ENCODE measurements around the gene KIAA1217.

The KIAA1217 gene

DNA sequence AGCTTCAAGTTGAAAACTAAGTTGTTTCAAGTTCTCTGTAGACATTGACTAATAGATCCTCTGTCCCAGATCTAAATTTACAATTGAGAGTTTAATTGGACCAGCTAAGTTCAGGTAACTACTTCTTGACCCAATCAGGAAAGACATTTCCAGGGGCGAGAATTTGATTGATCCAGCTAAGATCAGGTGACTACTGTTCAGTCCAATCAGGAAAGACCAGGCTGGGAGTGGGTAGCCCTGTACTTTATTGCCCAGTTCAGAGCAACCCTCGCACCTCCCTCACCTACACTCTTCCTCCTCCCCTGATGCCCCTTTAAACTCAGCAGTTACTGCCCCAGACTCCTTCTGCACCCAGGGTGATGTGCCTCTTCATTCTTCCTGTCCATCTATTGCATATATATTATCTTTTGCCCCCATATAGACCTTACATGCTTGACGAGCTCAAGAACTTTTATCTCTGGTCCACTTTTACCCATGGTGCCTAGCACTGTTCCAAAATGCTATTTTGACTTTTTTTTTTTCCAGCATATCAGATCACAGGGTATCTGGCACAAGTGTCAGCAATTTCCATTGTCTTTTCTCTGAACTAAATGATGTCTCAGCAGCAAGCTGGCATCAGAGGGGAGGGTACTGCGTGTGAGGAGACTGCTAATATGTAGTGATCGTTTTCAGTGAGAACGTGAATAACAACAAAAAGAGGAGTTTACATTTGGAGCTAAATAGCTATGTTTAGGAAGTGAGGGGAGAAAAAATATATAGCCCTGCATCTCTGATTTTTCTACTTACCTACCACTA, 169.4 kb downstream of the KIAA1217 start:
- no peak for DNase-seq

DNA sequence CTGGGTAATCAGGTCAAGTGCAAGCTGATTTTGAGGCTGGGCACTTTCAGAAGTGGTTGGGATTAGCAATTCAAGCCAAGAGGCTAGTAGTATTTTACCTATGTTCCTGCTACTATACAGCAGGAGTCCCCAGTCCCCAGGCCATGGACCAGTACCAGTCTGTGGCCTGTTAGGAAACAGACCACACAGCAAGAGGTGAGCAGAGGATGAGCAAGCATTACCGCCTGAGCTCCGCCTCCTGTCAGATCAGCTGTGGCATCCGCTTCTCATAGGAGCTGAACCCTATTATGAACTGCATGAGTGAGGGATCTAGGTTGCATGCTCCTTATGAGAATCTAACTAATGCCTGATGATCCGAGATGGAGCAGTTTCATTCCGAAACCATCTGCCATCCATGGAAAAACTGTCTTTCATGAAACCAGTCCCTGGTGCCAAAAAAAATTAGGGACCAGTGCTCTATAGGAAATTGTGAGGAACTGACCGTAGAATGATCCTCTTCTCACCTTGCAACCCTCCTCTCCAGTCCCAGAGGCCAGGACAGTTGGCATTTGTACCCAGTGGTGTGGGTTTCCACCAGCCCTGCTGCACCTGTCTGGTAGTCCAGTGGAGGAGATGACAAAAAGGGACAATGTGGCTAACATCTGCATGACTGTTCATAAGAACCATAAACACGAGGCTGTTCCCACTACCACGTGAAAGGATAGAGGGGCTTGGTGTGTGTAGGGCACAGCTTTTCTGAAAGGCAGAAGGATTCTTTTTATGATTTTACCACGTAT, 172.5 kb downstream of the KIAA1217 start:
- no peak for DNase-seq

DNA sequence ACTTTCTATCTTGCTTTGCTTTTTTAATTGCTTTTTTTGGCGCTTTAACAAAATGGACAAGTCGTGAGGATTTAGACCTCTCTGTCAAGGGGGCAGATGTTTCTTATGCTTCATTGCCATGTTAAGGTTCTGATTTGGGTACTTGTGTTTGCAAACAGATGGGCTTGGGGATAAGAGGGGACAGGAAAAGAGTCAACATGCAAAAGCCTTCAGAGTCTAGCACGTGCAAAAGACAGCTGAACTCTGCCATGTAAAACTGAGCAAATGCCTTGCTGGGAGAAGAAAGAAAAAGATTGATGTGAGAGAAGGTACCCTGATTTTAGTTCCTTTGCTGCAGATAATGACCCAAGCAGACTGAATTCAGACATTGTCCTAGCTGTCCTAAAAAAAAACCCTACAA, 173.1 kb downstream of the KIAA1217 start:
- no peak for DNase-seq

DNA sequence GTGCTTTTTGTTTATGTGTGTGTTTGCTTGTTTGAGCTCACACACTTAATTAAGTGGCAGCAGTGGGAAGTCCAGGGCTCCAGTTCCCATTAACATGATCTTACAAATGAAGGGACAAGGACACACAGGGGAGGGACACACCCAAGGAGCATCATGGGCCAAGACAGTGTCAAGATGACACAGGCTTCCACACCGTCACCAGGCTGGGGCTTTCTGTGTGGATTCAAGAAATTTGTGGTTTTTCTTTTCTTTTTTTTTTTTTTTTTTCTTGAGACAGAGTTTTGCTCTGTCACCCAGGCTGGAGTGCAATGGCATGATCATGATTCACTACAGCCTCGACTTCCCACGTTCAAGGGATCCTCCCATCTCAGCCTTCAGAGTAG, 173.6 kb downstream of the KIAA1217 start:
- no peak for DNase-seq

DNA sequence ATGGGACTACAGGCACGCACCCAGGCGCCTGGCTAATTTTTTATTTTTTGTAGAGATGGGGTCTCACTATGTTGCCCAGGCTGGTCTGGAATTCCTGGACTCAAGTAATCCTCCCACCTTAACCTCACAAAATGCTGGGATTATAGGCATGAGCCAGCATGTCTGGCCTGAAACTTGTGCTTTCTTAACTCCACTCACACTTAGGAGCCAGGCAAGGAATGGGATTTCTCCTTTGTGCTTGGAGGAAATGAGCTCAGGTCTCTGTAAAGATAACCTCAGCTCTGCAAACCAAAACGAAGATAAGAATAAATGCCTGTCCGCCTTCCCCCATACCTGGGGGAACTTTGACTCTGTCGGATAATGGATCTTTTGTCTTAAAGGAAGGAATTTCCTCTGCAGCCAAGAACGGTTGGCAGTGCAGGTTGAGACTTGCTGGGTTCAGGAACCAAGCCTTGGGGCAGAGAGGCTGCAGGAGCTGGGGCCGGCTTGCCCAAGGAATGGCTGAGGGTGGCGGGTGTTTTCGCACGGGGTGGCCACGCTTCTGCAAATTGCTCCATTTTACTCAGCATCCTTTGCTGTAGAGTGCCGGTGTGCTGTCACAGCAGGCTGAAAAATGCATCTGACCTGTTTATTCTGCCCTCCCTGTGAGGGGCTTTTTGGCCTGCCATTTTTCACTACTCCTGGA, 174.2 kb downstream of the KIAA1217 start:
- no peak for DNase-seq

DNA sequence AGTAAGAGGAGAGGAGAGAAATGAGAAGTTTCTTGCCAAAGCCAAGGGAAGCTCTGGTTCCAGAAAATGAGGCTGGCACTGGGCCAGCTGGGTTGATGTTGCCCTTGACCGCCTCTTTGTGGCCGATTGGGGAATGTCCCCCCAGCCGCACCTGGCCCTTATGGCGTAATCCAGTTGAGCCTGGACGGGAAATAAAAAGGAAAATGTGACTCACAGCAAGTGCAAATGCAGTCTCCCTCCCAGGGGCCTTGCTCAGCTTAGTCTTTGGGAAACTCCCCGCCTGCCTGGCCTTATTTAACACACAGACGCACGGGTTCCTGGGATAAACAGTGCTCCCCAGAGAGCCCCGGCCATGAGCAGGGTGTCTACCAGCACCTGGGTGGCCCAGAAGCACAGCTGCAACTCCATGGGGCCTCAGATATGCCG, 174.8 kb downstream of the KIAA1217 start:
- DNase-seq = no peak

DNA sequence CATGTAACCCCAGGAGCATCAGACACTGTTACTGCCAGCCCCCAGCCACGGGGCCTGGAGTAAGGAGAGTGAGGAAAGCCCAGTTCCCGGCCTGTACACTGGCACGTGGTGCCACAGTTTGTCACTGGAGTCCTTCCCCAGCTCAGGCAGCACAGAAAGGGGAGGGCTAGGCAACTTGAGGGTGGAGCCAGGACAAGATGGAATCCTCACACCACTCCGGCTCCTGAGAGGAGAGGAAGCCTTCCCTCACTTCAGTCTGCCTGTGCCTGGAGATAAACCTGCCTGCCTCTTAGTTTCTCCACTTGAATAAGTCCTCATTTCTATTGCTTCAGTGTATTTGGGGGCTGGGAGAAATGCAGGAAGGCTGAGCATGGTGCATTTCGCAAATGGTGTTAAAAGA, 176.0 kb downstream of the KIAA1217 start:
- DNase-seq = no peak

DNA sequence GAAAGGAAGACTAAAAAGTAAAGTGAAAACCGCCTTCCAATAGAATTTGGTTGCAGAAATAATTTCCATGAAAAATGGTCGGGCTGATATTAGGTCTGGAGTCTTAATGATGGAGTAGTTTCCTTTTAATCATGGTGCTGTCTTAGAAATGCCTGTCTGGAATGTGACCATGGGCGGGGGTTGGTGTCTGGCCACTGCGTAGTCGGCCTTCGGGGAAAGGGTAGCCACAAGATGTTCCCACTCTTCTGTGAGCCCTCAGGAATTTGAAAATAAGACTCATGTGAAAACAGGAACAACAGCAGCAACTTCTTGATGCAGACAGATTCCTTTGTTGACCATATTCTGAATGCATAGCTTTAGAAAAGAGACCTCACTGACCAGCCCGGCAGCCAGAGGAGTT, 176.8 kb downstream of the KIAA1217 start:
- DNase-seq = no peak

DNA sequence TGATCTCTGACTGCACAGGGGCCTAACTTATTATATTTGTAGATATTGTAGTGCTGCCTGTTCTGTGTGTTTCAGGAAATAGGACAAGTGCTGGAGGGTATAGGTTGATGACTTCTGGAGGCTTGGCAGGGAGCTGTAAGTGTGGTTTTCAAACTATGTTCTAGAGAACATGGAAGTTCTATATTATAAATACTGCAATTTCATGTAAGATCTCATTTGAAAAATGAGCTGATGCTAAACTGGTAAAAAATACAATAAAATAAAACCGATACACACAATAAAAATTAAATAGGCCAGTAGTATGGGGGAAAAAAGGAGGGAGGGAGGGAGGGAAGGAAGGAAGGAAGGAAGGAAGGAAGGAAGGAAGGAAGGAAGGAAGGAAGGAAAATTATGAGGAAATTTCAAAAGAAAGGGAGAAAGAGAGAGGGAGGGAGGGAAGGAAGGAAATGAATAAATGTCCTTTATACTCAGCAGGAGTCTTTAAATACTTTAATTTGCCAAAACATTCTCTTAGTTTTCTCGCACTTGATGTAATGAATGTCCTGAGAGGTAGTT, 181.3 kb downstream of the KIAA1217 start:
- DNase-seq = no peak

DNA sequence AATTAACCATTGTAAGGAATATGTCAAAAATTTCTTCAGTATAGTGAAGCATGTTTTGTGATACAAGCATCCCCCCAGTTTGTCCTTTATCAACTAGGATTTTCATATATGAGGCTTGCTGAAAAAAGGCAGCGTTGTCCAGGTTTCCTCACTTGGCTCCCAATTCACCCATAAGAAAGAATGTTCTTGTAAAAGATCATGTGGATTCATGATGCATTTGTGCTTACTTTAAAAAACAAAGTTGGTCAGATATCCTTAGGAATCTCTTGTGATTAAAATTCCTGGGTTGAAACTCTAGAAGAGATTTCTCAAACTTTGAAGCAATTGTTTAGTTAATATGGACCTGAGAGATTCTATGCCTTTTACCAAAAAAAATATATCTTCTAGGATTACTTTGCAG, 181.8 kb downstream of the KIAA1217 start:
- DNase-seq = no peak

DNA sequence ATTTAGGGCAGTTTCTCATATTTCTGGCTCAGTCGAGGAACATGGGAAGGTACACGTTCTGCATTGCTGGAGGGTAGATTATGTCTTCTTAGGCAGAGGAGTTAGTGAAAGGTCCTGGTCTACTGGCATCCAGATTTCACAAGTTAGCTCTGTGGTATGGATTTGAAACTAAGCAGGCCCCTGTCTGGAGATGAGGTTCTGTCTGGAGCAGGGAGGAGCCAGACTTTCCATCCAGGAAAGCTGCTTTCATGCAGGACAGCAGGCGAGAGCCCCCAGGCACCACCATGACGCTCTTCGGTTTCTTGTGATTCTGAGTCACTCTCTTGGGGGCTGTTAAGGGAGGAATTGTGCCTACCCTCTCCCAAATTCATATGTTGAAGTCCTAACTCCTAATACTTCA, 184.3 kb downstream of the KIAA1217 start:
- no peak for DNase-seq

DNA sequence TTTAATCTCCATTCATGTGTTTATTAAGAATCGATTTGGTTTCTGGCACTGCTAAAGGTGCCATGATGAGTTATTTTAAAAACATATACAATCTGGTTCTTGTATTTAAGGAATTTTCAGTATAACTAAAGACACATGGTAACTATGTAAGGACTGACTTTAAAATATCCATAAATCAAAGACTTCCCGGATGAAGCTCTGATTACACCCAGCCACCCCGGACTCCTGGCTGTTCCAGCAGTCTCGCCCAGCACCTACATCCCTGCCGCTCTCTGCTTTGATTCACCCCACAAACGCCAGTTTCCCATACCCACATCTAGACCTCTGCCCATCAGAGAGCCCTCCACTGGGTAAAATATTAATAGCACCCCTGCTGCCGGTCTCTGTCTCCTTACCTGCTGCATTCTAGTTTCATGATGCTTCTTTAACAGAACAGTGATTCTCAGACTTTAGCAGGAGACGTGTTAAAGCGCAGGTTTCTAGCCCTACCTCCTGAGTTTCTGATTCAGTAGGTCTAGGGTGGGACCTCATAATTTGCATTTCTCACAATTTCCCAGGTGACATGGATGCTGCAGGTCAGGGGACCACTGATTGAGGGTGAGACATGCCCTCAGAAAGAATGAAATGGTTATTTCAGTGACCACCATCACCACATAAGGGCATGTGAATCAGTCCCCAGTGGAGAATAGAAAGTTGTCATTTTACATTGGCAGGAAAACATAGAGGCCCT, 185.7 kb downstream of the KIAA1217 start:
- DNase-seq = no peak

DNA sequence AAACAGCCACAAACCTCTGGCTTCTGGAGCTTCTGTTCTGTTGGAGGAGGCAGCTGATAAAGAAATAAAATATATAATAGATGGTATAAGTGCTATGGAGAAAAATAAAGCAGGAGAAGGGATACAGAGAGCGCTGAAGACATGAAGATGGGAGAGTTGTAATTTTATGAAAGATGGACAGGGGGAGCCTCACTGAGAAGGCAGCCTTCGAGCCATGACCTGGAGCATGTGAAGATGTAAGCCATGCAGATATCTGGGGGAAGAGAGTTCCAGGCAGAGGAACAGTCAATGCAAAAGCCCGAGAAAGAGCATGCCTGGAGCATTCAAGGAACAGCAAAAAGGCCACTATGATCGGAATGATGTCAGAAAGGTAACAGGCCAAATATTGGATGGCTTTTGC, 187.5 kb downstream of the KIAA1217 start:
- DNase-seq = no peak

DNA sequence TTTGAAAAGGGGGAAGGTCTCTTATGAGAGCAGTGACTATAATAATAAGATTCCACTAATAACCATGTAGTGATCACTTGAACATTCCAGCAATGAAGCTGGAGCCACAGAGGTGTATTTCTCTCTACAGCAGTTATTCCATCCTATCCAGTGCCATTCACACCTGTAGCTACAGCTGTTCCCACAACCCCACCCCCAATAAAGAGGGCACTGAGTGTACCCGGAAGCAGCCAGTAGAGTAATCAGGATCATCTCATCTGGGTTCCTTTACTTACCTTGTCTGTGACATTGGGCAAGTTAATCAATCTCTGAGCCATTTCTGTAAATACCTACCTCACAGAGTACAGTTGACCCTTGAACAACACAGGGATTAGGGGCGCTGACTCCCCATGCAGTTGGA, 188.7 kb downstream of the KIAA1217 start:
- DNase-seq = no peak

DNA sequence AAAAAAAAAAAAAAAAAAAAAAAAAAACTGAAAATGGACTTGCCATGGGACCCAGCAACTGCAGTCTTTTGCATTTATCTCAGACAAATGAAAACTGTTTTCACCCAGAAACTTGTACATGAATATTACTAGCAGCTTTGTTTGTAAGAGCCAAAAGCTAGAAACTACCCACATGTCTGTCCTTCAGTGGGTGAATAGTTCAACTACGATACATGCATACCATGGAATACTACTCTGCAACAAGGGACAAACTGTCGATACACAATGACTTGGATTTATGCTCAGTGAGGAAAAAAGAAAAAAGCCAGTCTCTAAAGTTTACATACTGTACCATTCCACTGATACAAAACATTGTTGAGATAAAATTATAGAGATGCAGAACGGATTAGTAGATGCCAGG, 195.6 kb downstream of the KIAA1217 start:
- no peak for DNase-seq

DNA sequence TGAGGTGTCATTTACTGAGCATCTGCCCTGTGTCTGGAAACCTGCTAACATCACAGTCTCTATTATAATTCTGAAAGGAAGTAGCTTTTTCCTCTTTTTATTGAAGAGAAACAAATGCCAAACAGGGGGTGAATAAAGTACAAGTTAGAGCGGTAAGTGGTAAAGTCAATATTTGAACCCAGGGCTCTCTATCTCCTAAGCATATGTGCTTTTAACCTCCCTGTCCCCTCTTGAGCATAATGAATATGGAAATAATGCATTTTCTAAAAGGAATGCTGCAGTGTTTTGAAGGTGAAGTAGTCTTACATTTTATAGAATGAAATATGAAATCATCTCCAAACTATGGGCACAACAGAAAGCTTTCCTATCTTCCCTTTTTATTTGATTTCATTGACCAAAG, 196.7 kb downstream of the KIAA1217 start:
- no peak for DNase-seq

DNA sequence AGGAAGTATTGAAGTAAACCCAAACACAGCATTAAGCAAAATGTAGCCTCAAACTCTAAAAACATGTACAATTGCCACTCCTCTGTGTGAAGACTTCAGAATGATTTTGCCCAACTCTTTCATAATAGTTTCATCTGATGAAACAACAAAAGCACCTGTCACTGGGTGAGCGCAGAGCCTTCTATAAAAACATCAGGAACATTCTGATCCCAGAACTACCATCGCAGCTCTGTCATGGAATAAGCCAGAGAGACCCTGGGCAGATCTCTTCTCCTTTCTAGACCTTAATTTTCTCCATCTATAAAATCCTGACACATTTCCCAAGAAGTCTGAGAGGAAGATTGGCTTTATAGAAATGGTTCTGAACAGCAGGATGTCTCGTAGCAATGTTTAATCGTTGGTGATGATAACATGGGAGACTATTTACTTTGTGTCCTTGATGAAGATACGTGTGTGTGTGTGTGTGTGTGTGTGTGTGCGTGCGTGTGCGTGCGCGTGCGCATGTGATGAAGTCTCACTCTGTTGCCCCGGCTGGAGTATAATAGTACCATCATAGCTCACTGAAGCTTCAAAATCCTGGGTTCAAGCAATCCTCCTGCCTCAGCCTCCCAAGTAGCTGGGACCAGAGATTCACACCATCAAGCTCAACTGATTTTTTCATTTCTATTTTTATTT, 198.0 kb downstream of the KIAA1217 start:
- DNase-seq = no peak

DNA sequence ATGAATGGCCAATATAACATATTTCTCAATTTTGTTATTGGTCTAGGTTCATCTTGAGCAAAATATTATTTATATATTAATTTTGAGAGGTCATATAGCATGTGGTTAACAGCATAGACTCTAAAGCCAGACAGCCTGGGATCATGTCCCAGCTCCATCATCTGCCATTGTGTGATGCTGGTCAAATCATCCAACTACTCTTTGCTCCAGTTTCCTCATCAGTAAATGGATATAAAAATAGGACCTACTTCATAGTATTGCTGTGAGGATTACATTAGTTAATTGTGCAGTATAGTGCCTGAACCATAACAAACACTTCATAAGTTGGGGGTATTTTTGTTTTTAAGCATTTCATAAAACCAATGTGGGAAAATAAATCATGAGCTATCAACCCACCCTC, 199.0 kb downstream of the KIAA1217 start:
- DNase-seq = no peak

DNA sequence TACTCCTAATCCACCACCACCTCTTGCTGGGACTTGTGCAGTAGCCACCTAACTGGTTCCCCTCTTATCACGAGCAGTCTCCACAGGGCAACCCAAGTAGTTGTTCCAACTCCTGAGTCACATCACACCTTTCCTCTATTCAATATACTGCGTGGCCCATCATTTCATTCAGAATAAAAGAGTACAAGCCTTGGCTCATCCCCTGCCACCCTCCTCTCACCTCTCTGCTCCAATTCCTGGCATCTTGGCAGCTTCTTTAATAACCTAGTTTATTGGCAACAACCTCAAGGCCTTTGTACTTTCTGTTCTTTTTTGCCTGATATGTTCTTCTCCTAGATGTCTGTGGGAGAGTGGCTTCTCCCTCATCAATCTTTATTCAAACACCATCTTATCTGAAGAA, 199.4 kb downstream of the KIAA1217 start:
- no peak for DNase-seq

DNA sequence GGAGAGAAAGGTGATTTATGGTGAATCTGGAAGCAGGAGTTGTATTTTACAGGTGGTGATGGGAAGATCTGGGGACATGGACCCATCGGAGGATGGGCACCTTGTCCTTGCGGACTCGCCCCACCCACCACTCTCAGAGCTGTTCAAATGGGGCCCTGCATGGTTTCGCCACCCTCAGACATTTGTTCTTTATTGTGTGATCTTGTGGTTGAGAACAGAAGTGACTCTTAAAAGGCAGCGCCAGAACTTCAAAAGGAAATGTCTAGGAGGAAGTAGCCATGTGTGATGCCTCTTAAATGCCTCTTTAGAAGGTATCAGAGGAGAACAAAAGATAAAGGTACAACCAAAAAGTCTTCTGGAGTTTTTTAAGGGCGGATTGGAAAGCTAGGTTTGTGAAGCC, 205.7 kb downstream of the KIAA1217 start:
- no peak for DNase-seq

DNA sequence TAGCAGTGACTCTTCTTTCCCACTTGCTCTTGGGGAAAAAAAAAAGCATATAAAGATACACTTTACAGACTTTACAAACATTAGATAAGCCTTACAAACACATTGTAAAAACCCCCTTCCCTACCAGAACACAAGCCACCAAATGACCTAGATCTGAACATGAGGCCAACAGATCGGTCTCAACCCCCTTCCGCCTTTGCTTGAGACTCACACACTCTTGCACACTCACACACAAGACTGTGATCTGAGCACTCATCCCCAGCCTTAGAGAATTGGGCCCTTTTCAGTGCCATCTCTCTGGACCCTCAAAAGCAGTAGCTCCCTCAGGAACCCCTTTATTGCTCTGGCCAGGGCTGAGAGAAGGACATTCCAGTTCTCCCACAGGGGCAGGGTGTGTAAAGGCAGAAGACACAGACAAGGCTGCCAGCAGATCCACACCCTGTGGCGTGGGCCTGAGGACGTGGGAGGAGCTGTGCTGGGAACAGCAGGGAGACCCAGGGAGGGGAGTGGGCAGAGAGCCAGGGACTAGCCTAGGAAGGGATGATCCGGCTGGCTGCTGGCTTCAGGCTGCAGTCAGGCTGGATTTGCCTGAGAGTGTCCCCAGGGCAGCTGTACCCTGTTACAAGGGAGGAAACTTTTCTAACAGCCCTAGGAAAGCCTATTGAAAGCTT, 206.7 kb downstream of the KIAA1217 start:
- no peak for DNase-seq

DNA sequence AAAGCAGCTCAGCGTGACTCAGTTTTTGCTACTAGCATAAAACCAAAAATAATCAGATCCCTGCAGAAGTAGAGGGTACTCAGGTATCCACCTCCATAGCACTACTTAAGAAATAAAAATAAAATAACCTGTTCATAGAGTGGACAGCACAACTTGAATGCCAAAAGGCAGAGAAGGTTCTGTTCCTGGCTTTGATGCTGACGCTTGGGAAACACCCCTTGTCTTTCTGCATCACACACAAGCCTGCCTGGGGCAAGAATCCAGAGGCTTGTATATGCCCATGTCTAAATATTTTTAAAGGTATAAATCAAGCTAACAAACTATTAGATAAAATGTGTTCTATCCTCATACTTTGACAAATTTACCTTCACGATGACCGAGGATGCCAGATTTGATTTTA, 207.3 kb downstream of the KIAA1217 start:
- no peak for DNase-seq
